NCI-H1105 treated with DMSO at 0.1 percent for 48 hours (cell line): Measurements from ENCODE around the gene DYSF.

Source experiments
- DNase-seq: peaks from one replicate; lab custom pipeline; 2025; lab: John Stamatoyannopoulos, UW

DYSF gene

DNA sequence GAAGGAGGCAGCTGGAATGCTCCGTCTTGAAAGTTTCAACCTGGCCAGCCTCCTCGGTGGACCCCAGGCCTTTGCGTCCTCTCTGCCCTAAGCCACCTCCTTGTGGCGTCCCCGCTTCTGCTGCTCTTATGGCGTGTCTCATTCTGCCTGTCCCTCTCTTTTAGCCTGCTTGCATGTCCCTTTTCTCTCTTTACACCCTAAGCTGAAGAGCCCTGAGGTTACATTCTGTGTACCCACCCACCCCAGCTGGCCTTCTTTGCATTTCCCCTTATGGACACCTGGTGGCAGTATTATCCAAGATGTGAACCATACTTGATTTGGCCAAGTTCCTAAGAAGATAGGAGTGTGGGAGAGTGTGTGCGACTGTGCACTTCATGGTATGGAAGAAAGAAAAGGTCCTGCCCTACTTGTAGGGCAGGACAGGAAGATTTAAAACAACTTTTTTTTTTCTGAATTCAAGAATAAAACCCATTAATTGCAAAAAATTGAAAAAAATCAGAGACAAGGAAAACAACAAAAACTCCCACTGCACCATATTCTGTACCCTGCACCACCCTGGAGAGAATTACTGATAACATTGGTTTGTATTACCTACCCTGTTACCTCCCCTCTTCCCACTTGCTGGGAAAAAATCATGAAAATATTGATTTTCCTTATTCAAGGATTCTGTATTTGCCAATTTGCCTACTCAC is 77.4 kb downstream of the DYSF start:
- DNase-seq: peak; percentile 31

- no peak for DNase-seq
Measured at GRCh38 chr2:71531522-71532047, 78.2 kb downstream of the DYSF start.

GRCh38 chr2:71532327-71532726 is 79.0 kb downstream of the DYSF start:
- DNase-seq: no peak

- DNase-seq: no peak
Measured at GRCh38 chr2:71534201-71534600, 80.8 kb downstream of the DYSF start.

GRCh38 chr2:71534826-71535225 is 81.5 kb downstream of the DYSF start:
- DNase-seq: no peak

DNA sequence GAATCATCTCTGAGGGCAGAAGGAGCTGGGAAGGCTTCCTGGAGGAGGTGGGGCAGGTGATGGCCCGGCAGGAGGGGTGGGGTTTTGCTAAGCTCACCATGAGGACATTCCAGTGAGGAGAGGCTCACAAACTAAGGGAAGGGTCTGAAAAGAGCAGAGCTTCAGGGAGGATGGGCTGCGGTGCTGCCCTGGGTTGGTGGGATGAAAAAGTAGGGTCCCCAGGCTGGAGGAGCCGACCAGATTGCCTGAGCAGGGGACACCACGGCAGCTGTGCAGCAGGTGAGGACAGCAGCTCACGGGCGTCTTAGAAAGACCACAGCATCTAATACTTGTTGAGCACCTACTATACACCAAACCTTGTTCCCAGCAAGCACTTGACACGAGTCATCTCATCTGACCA is 82.2 kb downstream of the DYSF start:
- DNase-seq: no peak

- DNase-seq: no peak
Measured at GRCh38 chr2:71536226-71536671, 82.9 kb downstream of the DYSF start.

DNA sequence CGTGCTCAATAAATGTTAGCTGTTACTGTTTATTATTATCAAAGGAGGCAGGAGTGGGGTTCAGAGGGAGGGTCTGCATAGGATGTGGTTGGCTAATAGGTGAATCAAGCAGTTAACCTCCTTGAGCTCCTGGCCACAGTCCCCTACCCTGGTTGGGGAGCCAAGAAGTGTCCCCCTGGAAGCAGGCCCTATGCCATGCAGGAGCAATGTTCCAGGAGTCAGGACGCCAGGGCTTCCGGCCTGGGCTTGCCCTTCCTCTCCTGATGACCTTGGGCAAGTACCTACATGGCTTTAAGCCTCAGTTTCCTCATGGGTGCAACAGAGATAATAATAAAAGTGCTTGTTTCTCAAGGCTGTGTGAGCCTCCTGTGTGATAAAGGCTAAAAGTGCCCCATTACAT is 84.9 kb downstream of the DYSF start:
- no peak for DNase-seq

GRCh38 chr2:71538656-71539265 is 85.4 kb downstream of the DYSF start:
- no peak for DNase-seq

DNA sequence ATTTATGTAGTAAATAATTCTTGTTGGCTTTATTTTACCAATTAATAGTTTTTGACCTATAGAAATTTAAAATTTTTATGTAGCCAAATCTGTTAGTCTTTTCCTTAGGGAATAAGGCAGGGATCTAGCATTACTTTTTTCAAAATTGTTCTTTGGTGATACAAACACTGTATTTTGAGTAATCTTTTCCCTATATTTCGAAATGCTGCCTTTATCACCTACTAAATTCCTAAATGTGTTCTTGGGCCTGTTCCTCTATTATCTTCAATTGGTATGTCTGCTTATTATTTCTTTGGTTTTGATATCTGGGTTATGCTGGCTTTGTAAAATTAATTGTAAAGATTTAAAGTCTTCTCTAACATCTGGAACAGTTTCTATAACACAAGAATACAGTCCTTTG is 87.5 kb downstream of the DYSF start:
- no peak for DNase-seq

GRCh38 chr2:71544919-71545571 is 91.7 kb downstream of the DYSF start:
- DNase-seq: no peak

DNA sequence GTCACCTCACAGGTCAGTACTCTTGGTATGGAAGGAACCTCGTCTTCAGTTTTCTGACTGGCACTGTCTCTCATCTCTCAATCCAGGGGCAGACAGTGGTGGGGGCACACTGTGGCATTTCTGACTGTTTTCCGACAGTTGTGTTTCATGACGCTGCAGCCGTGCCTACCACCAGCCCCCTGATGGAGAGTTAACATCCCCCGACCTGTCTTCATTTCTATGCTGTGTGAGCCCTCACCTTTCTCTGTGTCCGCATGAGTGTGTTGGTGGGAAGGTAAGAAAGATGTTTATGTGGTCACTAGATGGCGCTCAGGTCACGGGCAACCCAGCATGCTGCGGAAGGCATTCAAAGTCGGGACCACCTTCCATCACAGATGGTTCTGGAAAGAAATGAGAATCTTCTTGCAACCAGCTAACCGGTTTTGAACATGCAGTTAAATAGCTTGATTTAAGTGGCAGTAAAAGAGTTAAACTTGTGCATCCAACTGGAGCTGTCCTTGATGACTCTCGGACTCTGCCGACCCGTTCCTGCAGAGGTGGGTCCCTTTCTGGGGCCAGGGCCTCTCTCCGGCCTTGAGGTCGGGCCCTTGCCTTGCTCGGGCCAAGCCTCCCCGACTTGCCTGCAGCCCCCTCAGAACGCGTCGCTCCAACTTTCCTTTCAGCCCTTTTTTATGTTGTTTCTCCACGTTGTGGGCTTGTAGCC is 92.4 kb downstream of the DYSF start:
- DNase-seq: peak; percentile 69

GRCh38 chr2:71546275-71546638 is 92.9 kb downstream of the DYSF start:
- DNase-seq: no peak

GRCh38 chr2:71546777-71547281 is 93.5 kb downstream of the DYSF start:
- DNase-seq: no peak

GRCh38 chr2:71547616-71548285 is 94.4 kb downstream of the DYSF start:
- no peak for DNase-seq

DNA sequence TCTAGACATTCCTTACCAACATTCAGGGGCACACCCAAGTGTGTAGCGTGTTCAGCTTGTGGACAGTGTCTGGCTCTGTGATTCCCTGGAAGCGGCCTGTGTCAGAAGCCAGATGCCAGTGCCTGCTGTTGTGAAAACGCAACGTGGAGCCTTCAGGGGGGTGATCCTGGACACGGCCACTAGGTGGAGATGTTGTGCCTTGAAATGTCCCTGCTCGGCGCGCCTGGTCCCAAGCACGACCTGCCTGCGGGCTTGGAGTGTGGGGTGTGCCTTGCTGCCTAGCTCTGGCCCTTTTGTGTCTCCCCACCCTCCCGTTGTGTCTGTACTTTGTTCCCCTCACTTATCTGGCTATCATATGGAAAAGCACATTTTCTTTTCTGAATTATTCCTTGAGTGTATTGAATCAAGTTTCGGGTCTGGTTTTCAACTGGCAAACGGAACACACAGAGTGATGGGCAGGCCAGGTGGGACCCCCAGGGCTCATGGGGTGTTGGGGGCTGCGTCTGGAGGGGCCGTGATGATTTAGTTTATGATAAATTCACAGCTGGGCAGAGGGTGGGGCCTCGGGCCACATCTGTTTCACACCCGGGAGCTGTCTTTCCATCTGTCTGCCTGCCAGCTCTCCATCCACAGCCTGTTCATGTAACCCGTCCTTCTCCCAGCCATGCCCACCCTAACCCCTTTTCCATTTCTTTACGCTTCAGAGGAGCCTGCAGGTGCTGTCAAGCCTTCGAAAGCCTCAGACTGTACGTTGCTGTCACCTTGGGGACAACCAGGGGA is 95.5 kb downstream of the DYSF start:
- peak; percentile 17 for DNase-seq

DNA sequence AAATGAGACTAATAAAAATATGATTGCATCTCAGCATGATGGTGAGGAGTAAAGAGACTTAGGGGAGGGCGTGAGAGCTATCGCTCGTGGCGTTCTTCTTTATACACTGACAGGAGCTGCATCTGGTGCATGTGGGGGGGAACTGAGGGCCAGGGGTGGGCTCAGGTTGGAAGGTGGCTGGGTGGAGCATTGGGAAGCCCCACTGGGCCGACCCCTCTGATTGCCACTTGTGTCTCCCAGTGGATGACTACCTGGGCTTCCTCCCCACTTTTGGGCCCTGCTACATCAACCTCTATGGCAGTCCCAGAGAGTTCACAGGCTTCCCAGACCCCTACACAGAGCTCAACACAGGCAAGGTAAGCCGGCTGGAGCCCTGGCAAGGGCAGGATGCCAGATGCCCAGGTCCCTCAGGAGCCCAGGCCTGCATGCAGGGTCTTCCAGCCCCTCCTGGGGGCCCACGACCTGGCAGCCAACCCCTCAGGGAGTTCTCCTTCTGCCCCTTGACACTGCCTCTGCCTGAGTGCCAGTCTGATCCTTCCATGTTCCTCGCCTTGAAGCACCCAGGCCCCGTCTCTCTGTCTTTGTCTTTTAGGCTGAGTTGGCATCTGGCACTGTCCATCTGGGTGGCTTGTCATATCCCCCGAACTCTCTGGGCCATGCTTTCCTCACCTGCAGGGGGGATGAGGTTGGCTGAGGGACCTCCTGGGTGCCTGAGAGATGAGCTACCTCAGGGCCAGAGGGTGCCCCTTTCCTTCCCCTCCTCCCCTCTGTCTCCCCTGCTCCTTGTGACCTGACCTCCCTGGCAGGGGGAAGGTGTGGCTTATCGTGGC is 97.7 kb downstream of the DYSF start:
- no peak for DNase-seq

DNA sequence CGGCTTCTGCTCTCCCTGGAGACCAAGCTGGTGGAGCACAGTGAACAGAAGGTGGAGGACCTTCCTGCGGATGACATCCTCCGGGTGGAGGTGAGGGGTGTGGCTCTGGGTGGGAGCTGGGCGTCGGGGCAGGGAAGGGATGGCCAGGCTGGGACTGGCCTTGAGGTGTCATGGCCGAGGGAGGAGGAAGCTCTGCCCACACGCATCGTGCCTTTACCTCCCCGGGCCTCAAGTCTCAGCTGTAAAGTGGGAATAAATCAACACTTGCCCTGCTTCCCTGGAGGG is 98.2 kb downstream of the DYSF start:
- DNase-seq: no peak

DNA sequence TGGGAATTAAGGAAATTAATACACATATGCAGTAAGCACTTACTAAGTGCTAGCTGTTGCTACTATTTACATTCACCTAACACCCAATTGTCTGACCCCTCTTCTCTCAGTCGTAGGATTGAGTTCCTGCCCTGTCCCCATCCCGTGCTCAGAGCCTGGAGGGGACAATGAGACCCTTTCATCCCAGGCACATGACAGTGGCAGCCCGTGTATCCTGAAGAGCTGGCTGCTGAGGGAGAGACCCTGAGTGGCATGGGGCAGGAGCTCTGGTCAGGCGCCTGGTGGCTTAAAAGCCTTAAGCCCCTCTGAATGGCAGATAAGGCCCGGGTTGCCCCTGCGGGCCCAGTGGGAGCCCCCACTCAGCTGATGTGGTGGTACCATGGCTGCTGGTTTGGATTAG is 99.0 kb downstream of the DYSF start:
- no peak for DNase-seq

GRCh38 chr2:71552861-71553301 is 99.5 kb downstream of the DYSF start:
- DNase-seq: no peak
